IMR-90 (cell line): Measurements from ENCODE around the gene SPTLC3. TPM values are rescaled to one million over a fixed set of nuclear protein-coding genes. Genes with fewer than 3 reads are reported as not detected.

Experiments used
- ATAC-seq: fragments of 200-7000 bp; cut with Tn5 transposase; 2 replicates; pipeline ENCODE4 v1.9.1; 2020; ENCODE audit warnings: low read depth, mild to moderate bottlenecking, moderate library complexity
- BruUV-seq: library from RNA; stranded (reverse); fragments of 400-500 nt; replicated peaks from 2 replicates; lab custom pipeline; 2021; lab: Mats Ljungman, UMichigan
- CTCF ChIA-PET: fragments of 300-600 bp; formaldehyde crosslinking; extraction: SDS; loops from one replicate; lab custom pipeline; 2021; ENCODE audit warnings: antibody characterized with exemption; lab: Yijun Ruan, JAX
- POLR2A ChIA-PET: fragments of 300-600 bp; sonication (Branson Sonifier 250); formaldehyde crosslinking; loops from one replicate; lab custom pipeline; 2022; ENCODE audit warnings: antibody characterized with exemption; ENCODE audit not compliant: unreplicated experiment; lab: Charles Lee
- DNase-seq: peaks from one replicate; pipeline ENCODE4 v3.0.0; 2013
- H2AFZ ChIP-seq: replicated peaks from 2 replicates; pipeline ENCODE3; 2013; ENCODE audit warnings: low read length, mild to moderate bottlenecking; ENCODE audit not compliant: poor library complexity
- H2AK5ac ChIP-seq: 2 replicates; pipeline ENCODE4 v1.6.1; 2013; ENCODE audit warnings: low read depth, low read length, inconsistent platforms
- H2AK9ac ChIP-seq: replicated peaks from 2 replicates; pipeline ENCODE3; 2013; ENCODE audit warnings: mild to moderate bottlenecking, low read depth, low read length, moderate library complexity; ENCODE audit not compliant: poor library complexity
- H2BK120ac ChIP-seq: 2 replicates; pipeline ENCODE4 v1.6.1; 2013; ENCODE audit warnings: low read depth, low read length, inconsistent platforms
- H2BK15ac ChIP-seq: 3 replicates; pipeline ENCODE4 v1.6.1; 2013; ENCODE audit warnings: low read depth, low read length, inconsistent platforms
- H2BK20ac ChIP-seq: 2 replicates; pipeline ENCODE4 v1.6.1; 2013; ENCODE audit warnings: low read depth, mild to moderate bottlenecking, inconsistent platforms, low read length, moderate library complexity
- H2BK5ac ChIP-seq: 2 replicates; pipeline ENCODE4 v1.6.1; 2013; ENCODE audit warnings: mild to moderate bottlenecking, low read depth, low read length, inconsistent platforms; ENCODE audit not compliant: poor library complexity, severe bottlenecking
- H3K14ac ChIP-seq: replicated peaks from 2 replicates; pipeline ENCODE4 v1.6.1; 2013; ENCODE audit warnings: low read depth, low read length, inconsistent platforms
- H3K18ac ChIP-seq: 2 replicates; pipeline ENCODE4 v1.6.1; 2013; ENCODE audit warnings: low read depth, low read length, control low read depth
- H3K23ac ChIP-seq: 2 replicates; pipeline ENCODE4 v1.6.1; 2013; ENCODE audit warnings: low read depth, low read length, inconsistent platforms
- H3K27ac ChIP-seq: 2 replicates; pipeline ENCODE4 v1.5.1; 2013; ENCODE audit warnings: mild to moderate bottlenecking, control low read depth, low read length; ENCODE audit not compliant: insufficient read depth
- H3K27me3 ChIP-seq: 2 replicates; pipeline ENCODE4 v1.6.1; 2013; ENCODE audit warnings: low read length; ENCODE audit not compliant: control insufficient read depth, insufficient read depth
- H3K36me3 ChIP-seq: 2 replicates; pipeline ENCODE4 v1.6.1; 2013; ENCODE audit warnings: low read length, mixed read lengths; ENCODE audit not compliant: control insufficient read depth, insufficient read depth
- H3K4ac ChIP-seq: 2 replicates; pipeline ENCODE4 v1.6.1; 2013; ENCODE audit warnings: low read depth, low read length, inconsistent platforms
- H3K4me1 ChIP-seq: 2 replicates; pipeline ENCODE4 v1.6.1; 2013; ENCODE audit warnings: low read length, mixed read lengths; ENCODE audit not compliant: control insufficient read depth, insufficient read depth
- H3K4me2 ChIP-seq: 2 replicates; pipeline ENCODE4 v1.6.1; 2013; ENCODE audit warnings: low read depth, mild to moderate bottlenecking, control low read depth, low read length, moderate library complexity
- H3K4me3 ChIP-seq: 2 replicates; pipeline ENCODE4 v1.5.1; 2013; ENCODE audit warnings: low read depth, mild to moderate bottlenecking, control low read depth, low read length, moderate library complexity; ENCODE audit not compliant: insufficient read depth
- H3K56ac ChIP-seq: 2 replicates; pipeline ENCODE4 v1.6.1; 2013; ENCODE audit warnings: low read length, inconsistent platforms; ENCODE audit not compliant: insufficient read depth; ENCODE audit errors: extremely low read depth
- H3K79me1 ChIP-seq, 2 experiments: 2 replicates each; pipeline ENCODE4 v1.6.1; 2013; ENCODE audit warnings: low read length in 2 of 2, inconsistent platforms in 1 of 2, low read depth in 1 of 2
- H3K9ac ChIP-seq: 2 replicates; pipeline ENCODE4 v1.6.1; 2013; ENCODE audit warnings: low read depth, low read length, control low read depth
- H3K9me1 ChIP-seq: 2 replicates; pipeline ENCODE4 v1.6.1; 2013; ENCODE audit warnings: low read length, inconsistent platforms; ENCODE audit not compliant: insufficient read depth
- H3K9me3 ChIP-seq: 2 replicates; pipeline ENCODE4 v1.6.1; 2013; ENCODE audit warnings: low read length; ENCODE audit not compliant: control insufficient read depth, insufficient read depth
- H4K20me1 ChIP-seq: 2 replicates; pipeline ENCODE4 v1.6.1; 2013; ENCODE audit warnings: low read length, inconsistent platforms; ENCODE audit not compliant: insufficient read depth
- H4K5ac ChIP-seq: 2 replicates; pipeline ENCODE4 v1.6.1; 2013; ENCODE audit warnings: mild to moderate bottlenecking, low read depth, low read length, control low read depth
- H4K8ac ChIP-seq, 2 experiments: 2 replicates each; pipeline ENCODE4 v1.6.1; 2013; ENCODE audit warnings: low read depth in 2 of 2, low read length in 2 of 2, control low read depth in 1 of 2, inconsistent platforms in 1 of 2
- H4K91ac ChIP-seq: 2 replicates; pipeline ENCODE4 v1.6.1; 2013; ENCODE audit warnings: low read depth, low read length, inconsistent platforms; ENCODE audit not compliant: insufficient read depth
- MAFK ChIP-seq: IDR thresholded peaks from 2 replicates; pipeline ENCODE4 v1.6.1; 2012; ENCODE audit warnings: low read depth, low read length, improper control_type of control experiment
- MAZ ChIP-seq: IDR thresholded peaks from 2 replicates; pipeline ENCODE4 v1.6.1; 2012; ENCODE audit warnings: low read depth, mild to moderate bottlenecking, low read length, improper control_type of control experiment, moderate library complexity, borderline replicate concordance
- MXI1 ChIP-seq: IDR thresholded peaks from 2 replicates; pipeline ENCODE4 v1.6.1; 2012; ENCODE audit warnings: low read depth, mild to moderate bottlenecking, low read length, moderate library complexity, borderline replicate concordance
- RCOR1 ChIP-seq: IDR thresholded peaks from 2 replicates; pipeline ENCODE4 v1.6.1; 2012; ENCODE audit warnings: mild to moderate bottlenecking, low read length, improper control_type of control experiment; ENCODE audit not compliant: insufficient replicate concordance
- RFX5 ChIP-seq: IDR thresholded peaks from 2 replicates; pipeline ENCODE4 v1.8.0; 2012; ENCODE audit warnings: low read depth, mild to moderate bottlenecking, low read length, moderate library complexity
- SMC3 ChIP-seq: fragments of 150-350 bp; IDR thresholded peaks from 2 replicates; pipeline ENCODE4 v1.6.1; 2016; ENCODE audit warnings: low read depth, mild to moderate bottlenecking, antibody characterized with exemption, low read length, moderate library complexity
- WGBS, 2 experiments: methylation state at CpG; one replicate each; pipeline versions ENCODE4 v1.1.5 to v1.1.7; 2013; ENCODE audit warnings: missing lambda C conversion rate in 2 of 2; ENCODE audit not compliant: insufficient read length in 1 of 2; ENCODE audit errors: extremely low coverage in 2 of 2; 5-methylcytosine and 5-hydroxymethylcytosine counted together
- dilution Hi-C: fragments of 300-500 bp; cut with HindIII; formaldehyde crosslinking; loops from one replicate; pipeline ENCODE4 v1.14.3; 2018; ENCODE audit warnings: low sequenced_read_pairs; ENCODE audit not compliant: unreplicated experiment
- in situ Hi-C: fragments of 300-500 bp; cut with MboI; formaldehyde crosslinking; loops from 3 replicates; pipeline ENCODE4 v1.14.3; 2019; ENCODE audit warnings: low sequenced_read_pairs, inconsistent platforms, mixed read lengths
- intact Hi-C: fragments of 100-400 bp; cut with micrococcal nuclease; formaldehyde crosslinking; loops from 2 replicates; pipeline ENCODE4 v1.10.0; 2022
- polyA plus RNA-seq, 3 experiments: library from polyadenylated mRNA; depleted of rRNA; stranded (reverse); fragments of >200 nt; gene quantifications; 2 replicates each; pipeline ENCODE4 v1.2.3, GENCODE V29; 2012; ENCODE audit warnings: low replicate concordance in 1 of 3
- total RNA-seq: library from RNA; depleted of rRNA; stranded (reverse); fragments of >200 nt; gene quantifications from 2 replicates; pipeline ENCODE4 v1.2.3, GENCODE V29; 2012
- TF ChIP-seq, protein P1 (sequence below): fragments of 150-350 bp; IDR thresholded peaks from 2 replicates; pipeline ENCODE4 v1.6.1; 2017; ENCODE audit warnings: mild to moderate bottlenecking, antibody characterized with exemption, low read length, low read depth

The SPTLC3 gene
- total and polyA plus RNA-seq, 2 of the 4 experiments (the other 2 are of a cell fraction): 0.44 to 1.6 TPM

DNA sequence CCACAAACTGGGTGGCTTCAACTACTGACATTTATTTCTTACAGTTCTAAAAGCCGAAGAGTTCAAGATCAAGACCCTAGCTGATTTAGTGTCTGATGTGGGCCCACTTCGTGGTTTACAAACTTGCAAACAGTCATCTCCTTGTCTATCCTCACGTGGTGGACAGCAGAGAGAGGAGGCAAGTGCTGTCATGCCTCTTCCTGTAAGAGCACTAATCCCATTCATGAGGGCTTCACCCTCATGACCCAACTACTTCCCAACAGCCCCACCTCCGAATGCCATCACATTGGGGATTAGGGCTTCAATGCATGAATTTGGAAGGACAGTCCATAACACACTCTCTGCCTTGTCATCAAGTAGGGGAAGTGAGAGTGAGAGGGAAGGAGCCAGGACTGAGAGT, 196.7 kb downstream of the SPTLC3 start:
- ATAC-seq: no peak
- no peak overlapping the region for H3K18ac ChIP-seq

More for the DNA sequence above, 196.7 kb downstream of the SPTLC3 start:
- no peak overlapping the region for H4K8ac ChIP-seq
- no peak for DNase-seq
- H3K14ac ChIP-seq: no peak overlapping the region
- no peaks in the 10 kb centered on the region for H3K79me1 ChIP-seq
- 0% methylated on average over 1 of the region's 4 CpGs; no CpG with 5 or more reads in 1 of the 2 experiments for WGBS, 2 experiments
- no peak overlapping the region for H3K9ac ChIP-seq
- H2AFZ ChIP-seq: no peak overlapping the region
- H2BK5ac ChIP-seq: no peak overlapping the region
- H2BK15ac ChIP-seq: no peak overlapping the region
- dilution Hi-C loops: no loop called here
- H3K9me3 ChIP-seq: no peaks in the 10 kb centered on the region
- H3K4me1 ChIP-seq: no peaks in the 10 kb centered on the region
- no peak overlapping the region for H4K91ac ChIP-seq
- no peak overlapping the region for H2BK20ac ChIP-seq
- CTCF ChIA-PET: no interaction called here
- H3K4ac ChIP-seq: no peak overlapping the region
- H4K20me1 ChIP-seq: no peaks in the 10 kb centered on the region
- H3K56ac ChIP-seq: no peak overlapping the region
- H2BK120ac ChIP-seq: no peak overlapping the region
- no peak for TF ChIP-seq MAFK
- no peak for TF ChIP-seq MXI1
- no peak for TF ChIP-seq SMC3
- TF ChIP-seq MAZ: no peak
- TF ChIP-seq, protein P1, sequence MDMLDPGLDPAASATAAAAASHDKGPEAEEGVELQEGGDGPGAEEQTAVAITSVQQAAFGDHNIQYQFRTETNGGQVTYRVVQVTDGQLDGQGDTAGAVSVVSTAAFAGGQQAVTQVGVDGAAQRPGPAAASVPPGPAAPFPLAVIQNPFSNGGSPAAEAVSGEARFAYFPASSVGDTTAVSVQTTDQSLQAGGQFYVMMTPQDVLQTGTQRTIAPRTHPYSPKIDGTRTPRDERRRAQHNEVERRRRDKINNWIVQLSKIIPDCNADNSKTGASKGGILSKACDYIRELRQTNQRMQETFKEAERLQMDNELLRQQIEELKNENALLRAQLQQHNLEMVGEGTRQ: no peak
- TF ChIP-seq RCOR1: no peak
- TF ChIP-seq RFX5: no peak
- H3K4me3 ChIP-seq: no peak overlapping the region
- H3K4me2 ChIP-seq: no peak overlapping the region
- no peaks in the 10 kb centered on the region for H3K36me3 ChIP-seq
- no peaks in the 10 kb centered on the region for H3K27me3 ChIP-seq
- no TSS peak for BruUV-seq
- no peak overlapping the region for H3K27ac ChIP-seq
- H4K5ac ChIP-seq: no peak overlapping the region
- no peak overlapping the region for H3K23ac ChIP-seq
- intact Hi-C loops: no loop called here
- POLR2A ChIA-PET: no interaction called here
- H2AK9ac ChIP-seq: no peak overlapping the region
- no peak overlapping the region for H2AK5ac ChIP-seq
- in situ Hi-C loops: no loop called here
- no peaks in the 10 kb centered on the region for H3K9me1 ChIP-seq
